ENCODE data around the gene HNRNPUL2. TPM values are rescaled to one million over a fixed set of nuclear protein-coding genes. Genes with fewer than 3 reads are reported as not detected.

The HNRNPUL2 gene
- total RNA-seq, 2 experiments from 2014 or later = 8.3 to 59.2 TPM

DNA sequence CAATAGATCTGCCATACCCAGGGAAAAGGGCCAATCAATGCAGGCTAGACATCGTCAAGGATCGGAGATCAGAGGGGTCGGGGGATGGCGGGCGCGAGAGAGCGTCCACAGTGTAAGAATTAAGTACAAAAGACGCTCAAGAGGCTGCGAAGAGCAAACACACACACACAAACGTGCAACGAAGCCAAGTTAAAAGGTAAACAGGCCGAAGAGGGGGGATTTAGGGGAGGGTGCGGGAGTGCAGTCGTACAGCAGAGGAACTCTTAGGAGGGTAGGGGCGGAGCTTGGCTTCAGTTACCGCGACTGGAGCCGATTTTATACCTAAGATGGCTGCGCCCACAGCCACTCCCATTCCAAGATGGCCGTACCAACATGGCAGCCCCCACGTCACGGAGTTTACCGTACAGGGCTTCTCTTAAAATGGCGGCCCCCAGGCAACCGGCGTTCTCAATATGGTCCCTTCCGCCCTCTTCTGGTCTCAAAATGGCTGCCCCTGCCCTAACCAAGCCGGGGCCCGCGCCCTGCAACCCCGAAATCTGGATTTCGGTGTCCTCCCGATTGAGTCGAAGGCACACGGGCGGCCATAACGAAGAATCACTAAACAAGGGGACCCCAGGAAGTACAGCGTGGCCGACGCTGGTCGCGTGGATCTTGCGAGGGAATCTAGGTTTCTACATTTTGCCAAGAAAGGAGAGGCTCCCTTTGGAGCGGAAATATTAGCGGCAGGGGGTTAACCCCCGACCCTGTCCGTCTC lies 17.8 kb downstream of the HNRNPUL2 start:
- no peaks in the 10 kb centered on the region for H3K9me3 ChIP-seq (ENCODE audit: low read length)
- peaks cover 96% of the 10 kb centered on the region for H3K36me3 ChIP-seq (ENCODE audit: insufficient read depth, low read length)
- no TSS peak for BruUV-seq (replicated peaks)
- peak; percentile 91 for DNase-seq (ENCODE audit: low spot score)
- no peaks in the 10 kb centered on the region for H4K20me1 ChIP-seq (ENCODE audit: insufficient read depth, low read length)
- H3K27ac ChIP-seq (ENCODE audit: low read depth, low read length, poor library complexity, severe bottlenecking) = peak overlapping the region; percentile 73
- no peaks in the 10 kb centered on the region for H3K79me2 ChIP-seq (ENCODE audit: insufficient read depth, low read depth, low read length)
- peak overlapping the region; percentile 65 for H3K4me3 ChIP-seq (ENCODE audit: low read depth, low read length, poor library complexity, severe bottlenecking)
- intact Hi-C loops (cut with micrococcal nuclease; ENCODE audit: unreplicated experiment) = no loop called here
- no peak for TF ChIP-seq EZH2phosphoT487 (IDR thresholded peaks at IDR 0.05; ENCODE audit: borderline replicate concordance, low read depth, low read length)
- TF ChIP-seq, protein P1, sequence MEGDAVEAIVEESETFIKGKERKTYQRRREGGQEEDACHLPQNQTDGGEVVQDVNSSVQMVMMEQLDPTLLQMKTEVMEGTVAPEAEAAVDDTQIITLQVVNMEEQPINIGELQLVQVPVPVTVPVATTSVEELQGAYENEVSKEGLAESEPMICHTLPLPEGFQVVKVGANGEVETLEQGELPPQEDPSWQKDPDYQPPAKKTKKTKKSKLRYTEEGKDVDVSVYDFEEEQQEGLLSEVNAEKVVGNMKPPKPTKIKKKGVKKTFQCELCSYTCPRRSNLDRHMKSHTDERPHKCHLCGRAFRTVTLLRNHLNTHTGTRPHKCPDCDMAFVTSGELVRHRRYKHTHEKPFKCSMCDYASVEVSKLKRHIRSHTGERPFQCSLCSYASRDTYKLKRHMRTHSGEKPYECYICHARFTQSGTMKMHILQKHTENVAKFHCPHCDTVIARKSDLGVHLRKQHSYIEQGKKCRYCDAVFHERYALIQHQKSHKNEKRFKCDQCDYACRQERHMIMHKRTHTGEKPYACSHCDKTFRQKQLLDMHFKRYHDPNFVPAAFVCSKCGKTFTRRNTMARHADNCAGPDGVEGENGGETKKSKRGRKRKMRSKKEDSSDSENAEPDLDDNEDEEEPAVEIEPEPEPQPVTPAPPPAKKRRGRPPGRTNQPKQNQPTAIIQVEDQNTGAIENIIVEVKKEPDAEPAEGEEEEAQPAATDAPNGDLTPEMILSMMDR (conservative IDR thresholded peaks at IDR 0.05; ENCODE audit: low read length) = no peak
- H3K4me1 ChIP-seq (ENCODE audit: insufficient read depth, low read length, poor library complexity, severe bottlenecking) = peaks cover 57% of the 10 kb centered on the region
- ChIA-PET CTCF (ENCODE audit: unreplicated experiment) (no interaction called here), POLR2A (interaction anchor here (0.6 to 1.3 kb wide), 4 partner anchors 18 to 44 kb away, joined by 3 to 6 read pairs (median 4); partner anchors contain the start of genes C11orf98, CSKMT and HNRNPUL2)
- peak overlapping the region; percentile 44; the same call in 1 of the 2 replicates for H2AFZ ChIP-seq (ENCODE audit: low read length)
- peak overlapping the region; percentile 83 for H3K4me2 ChIP-seq (ENCODE audit: low read length)
- no peaks in the 10 kb centered on the region for H3K9me2 ChIP-seq (ENCODE audit: insufficient read depth, low read length)

DNA sequence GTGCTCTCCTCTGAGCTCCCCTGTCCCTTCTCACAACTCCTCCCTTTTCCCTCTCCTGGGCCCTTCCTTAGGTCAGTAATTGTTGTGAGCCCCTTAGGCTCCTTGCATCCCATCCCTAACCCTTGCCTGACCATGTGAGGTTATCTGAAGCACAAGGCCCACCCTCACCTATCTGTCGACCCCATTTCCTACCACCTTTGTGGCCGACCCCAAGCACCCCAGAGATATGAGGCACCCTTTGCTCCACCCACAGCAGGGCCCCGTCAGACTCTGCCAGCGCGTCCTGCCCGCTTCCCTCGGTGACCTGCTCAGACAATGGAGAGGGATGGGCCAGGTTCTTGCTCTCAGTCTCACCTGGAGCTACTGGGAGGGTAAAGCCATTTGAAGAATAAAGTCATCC lies 18.5 kb downstream of the HNRNPUL2 start:
- Histone ChIP-seq H3K4me1 (ENCODE audit: insufficient read depth, low read length, poor library complexity, severe bottlenecking) (peaks cover 56% of the 10 kb centered on the region), H3K27ac (ENCODE audit: low read depth, low read length, poor library complexity, severe bottlenecking) (peak overlapping the region; percentile 73), H4K20me1 (ENCODE audit: insufficient read depth, low read length) (no peaks in the 10 kb centered on the region), H3K4me2 (ENCODE audit: low read length) (peak overlapping the region; percentile 83), H3K9me2 (ENCODE audit: insufficient read depth, low read length) (no peaks in the 10 kb centered on the region), H3K4me3 (ENCODE audit: low read depth, low read length, poor library complexity, severe bottlenecking) (peak overlapping the region; percentile 65), H3K9me3 (ENCODE audit: low read length) (no peaks in the 10 kb centered on the region), H2AFZ (ENCODE audit: low read length) (peak overlapping the region; percentile 44; the same call in 1 of the 2 replicates), H3K36me3 (ENCODE audit: insufficient read depth, low read length) (peaks cover 93% of the 10 kb centered on the region), H3K79me2 (ENCODE audit: insufficient read depth, low read depth, low read length) (no peaks in the 10 kb centered on the region)
- BruUV-seq (replicated peaks) = no TSS peak
- DNase-seq (ENCODE audit: low spot score) = no peak
- intact Hi-C loops (cut with micrococcal nuclease; ENCODE audit: unreplicated experiment) = no loop called here
- CTCF ChIA-PET (ENCODE audit: unreplicated experiment) = no interaction called here
- POLR2A ChIA-PET = interaction anchor here (0.6 to 1.6 kb wide), 6 partner anchors 19 to 66 kb away, joined by 3 to 6 read pairs (median 4); partner anchors contain the start of genes C11orf98, CSKMT, HNRNPUL2 and TTC9C
- TF ChIP-seq, protein P1 (conservative IDR thresholded peaks at IDR 0.05; ENCODE audit: low read length) = no peak
- no peak for TF ChIP-seq EZH2phosphoT487 (IDR thresholded peaks at IDR 0.05; ENCODE audit: borderline replicate concordance, low read depth, low read length)

DNA sequence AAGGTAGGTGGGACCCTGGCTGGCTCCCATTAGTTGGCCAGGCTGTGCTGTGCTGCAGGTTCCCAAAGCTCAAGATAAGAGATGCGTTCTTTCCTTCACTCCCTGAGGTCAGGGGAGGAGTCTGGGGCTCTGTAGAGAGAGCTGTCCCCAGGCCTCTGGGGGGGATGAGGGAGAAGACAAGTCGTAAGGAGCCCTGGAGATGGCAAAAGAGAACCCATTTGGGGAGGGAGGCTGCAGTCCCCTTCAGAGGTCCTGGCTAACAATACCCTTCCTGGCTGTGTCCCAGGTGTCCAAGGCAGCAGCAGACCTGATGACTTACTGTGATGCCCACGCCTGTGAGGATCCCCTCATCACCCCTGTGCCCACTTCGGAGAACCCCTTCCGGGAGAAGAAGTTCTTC lies 18.9 kb downstream of the HNRNPUL2 start:
- Histone ChIP-seq H3K4me3 (ENCODE audit: low read depth, low read length, poor library complexity, severe bottlenecking) (peak overlapping the region; percentile 65), H3K4me2 (ENCODE audit: low read length) (peak overlapping the region; percentile 83), H2AFZ (ENCODE audit: low read length) (no peak overlapping the region), H3K79me2 (ENCODE audit: insufficient read depth, low read depth, low read length) (no peaks in the 10 kb centered on the region), H4K20me1 (ENCODE audit: insufficient read depth, low read length) (no peaks in the 10 kb centered on the region), H3K9me2 (ENCODE audit: insufficient read depth, low read length) (no peaks in the 10 kb centered on the region), H3K4me1 (ENCODE audit: insufficient read depth, low read length, poor library complexity, severe bottlenecking) (peaks cover 52% of the 10 kb centered on the region), H3K9me3 (ENCODE audit: low read length) (no peaks in the 10 kb centered on the region), H3K27ac (ENCODE audit: low read depth, low read length, poor library complexity, severe bottlenecking) (peak overlapping the region; percentile 73), H3K36me3 (ENCODE audit: insufficient read depth, low read length) (peaks cover 93% of the 10 kb centered on the region)
- no TSS peak for BruUV-seq (replicated peaks)
- ChIA-PET CTCF (ENCODE audit: unreplicated experiment) (no interaction called here), POLR2A (interaction anchor here (0.5 to 1.6 kb wide), 5 partner anchors 11 to 65 kb away, joined by 3 to 6 read pairs (median 4); partner anchors contain the start of genes C11orf98, CSKMT, HNRNPUL2 and TTC9C)
- TF ChIP-seq, protein P1 (conservative IDR thresholded peaks at IDR 0.05; ENCODE audit: low read length) = no peak
- TF ChIP-seq EZH2phosphoT487 (IDR thresholded peaks at IDR 0.05; ENCODE audit: borderline replicate concordance, low read depth, low read length) = no peak
- no peak for DNase-seq (ENCODE audit: low spot score)
- intact Hi-C loops (cut with micrococcal nuclease; ENCODE audit: unreplicated experiment) = no loop called here
